Stimulated activated CD8-positive, alpha-beta memory T cell treated with anti-CD3 and anti-CD28 coated beads, Interleukin-2, amount 100 ng/mL, for 48 hours (primary cell): ENCODE results near the gene GIGYF2.

Source experiments
- DNase-seq, 2 donors: peaks; one replicate each; pipeline ENCODE4 v3.0.0-alpha.2; 2020; ENCODE audit warnings: low read depth in 2 of 2

GIGYF2 gene

DNA sequence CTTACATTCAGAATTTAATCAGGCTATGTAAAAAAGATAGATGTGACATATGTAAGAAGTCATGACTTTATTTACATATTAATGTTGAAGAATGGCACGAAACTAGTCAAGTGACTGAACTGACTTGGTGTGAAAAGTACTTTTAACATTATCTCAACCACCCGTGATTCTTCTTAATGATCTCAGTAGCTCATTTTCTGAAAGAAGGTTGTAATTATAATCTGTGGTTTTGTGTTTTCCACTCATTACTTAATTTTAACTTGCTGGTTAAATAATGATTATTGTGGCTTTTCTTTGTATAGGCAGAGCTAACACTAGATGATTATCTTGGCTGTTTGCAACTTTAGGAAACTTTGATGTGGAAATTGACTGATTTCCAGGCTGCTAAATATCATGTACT, 60.8 kb downstream of the GIGYF2 start:
- no peak for DNase-seq

DNA sequence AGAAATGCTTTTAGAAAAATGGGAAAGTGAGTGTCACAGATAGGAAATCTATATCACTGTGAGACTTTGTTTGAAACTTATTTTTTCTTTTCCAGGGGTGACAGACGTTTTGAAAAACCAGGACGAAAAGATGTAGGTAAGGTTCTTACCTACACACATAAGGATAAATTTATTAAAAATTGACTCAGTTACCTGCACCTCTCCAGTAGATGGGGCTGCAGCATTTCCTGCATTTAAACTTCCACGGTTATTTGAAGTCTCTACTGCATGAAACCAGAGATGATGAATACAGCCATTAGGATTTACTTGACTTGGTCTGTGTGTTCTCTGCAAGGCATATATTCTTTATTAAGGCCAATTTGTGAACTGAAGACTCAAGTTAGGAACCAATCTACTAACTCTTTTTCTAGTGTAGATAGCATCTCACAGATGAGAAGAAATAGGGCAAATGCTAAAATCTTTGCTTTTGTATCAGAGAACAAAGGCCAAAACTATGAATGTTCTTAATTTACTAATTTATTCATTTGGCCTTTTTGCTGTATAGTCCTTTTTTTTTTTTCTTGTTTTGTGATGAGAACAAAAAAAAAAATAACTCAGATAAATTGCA, 64.3 kb downstream of the GIGYF2 start:
- DNase-seq = no peak

DNA sequence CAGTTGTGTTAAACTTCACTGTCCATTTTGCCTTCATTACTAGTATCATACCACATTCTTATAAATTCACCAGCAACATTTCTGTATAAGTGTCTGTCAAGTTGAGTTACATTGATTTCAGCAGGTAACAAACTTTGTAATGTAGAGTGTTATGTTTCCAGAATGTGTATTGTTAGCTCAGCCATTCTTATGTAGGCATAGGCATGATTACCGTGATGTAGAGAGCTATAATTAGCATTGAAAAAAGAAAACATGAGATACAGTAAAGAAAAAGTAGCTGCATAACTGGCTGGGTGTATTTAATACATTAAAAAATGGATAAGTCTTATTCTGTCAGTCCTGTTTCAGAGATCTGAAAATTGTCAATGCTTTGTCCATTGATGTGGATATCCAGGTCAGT, 70.7 kb downstream of the GIGYF2 start:
- no peak for DNase-seq

DNA sequence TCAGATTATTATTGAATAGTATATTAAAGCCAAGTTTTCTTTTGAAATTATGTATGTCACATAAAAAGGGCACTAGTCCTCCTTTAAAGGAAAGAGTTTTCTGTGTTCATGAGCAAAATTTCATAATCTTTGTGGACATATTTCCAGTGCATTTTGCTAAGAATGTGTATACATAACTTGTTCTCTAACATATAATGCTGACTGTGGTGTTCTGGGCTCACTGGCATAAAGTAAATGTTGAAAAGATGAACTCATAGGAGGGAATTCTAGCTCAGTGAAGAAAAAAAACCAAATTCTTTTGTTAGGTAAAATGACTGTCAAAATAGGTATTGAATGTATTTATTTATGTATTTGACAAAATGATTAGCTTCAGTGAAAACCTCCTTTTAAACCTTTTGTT, 73.1 kb downstream of the GIGYF2 start:
- no peak for DNase-seq

DNA sequence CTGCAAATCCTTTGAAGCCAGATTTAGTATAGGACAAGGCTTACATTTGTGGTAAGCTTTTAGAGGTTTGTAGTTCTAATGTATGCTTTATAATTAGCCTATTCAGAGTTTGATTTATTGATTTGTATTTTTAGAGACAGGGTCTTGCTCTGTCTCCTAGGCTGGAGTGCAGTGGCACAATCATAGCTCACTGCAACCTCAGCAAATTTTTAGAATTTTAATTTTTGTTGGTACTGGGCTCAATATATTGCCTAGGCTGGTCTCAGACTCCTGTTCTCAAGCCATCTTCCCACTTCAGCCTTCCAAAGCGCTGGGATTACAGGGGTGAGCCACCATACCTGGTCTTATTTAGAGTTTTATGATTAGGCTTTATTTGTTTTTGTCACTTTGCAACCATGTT, 74.7 kb downstream of the GIGYF2 start:
- DNase-seq = no peak

DNA sequence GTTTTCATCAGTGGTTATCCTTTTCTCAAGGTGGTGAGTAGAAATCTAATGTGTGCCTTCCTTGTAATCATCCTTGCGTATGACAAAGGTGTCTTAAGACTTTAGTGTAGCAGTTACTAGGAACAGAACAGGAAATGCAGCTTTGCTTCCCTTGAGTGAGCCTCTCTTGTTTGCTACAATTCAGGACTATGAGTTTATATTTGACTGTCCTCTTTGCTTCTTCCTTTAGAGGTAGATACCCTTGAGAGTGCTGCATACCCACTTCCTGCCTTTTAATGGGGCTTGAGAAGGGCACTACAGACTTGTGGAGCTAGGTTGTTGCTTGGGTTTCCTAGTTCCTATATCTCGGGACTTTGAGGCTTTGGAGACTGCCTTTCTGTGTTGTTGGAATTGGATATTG, 75.4 kb downstream of the GIGYF2 start:
- DNase-seq = no peak

DNA sequence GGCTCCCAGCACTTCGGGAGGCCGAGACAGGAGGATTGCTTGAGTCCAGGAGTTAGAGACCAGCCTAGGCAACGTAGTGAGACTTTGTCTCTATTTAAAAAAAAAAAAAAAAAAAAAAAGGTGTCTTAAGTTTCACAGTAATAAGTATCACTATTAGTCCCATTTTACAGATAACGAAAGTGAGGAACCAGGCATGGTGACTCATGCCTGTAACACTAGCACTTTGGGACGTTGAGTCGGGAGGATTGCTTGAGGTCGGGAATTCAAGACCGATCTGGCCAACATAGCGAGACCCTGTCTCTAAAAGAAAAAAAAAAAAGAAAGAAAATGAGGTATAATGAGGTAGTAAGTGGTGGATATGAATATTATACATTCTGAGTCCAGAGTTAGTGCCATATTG, 76.7 kb downstream of the GIGYF2 start:
- no peak for DNase-seq

DNA sequence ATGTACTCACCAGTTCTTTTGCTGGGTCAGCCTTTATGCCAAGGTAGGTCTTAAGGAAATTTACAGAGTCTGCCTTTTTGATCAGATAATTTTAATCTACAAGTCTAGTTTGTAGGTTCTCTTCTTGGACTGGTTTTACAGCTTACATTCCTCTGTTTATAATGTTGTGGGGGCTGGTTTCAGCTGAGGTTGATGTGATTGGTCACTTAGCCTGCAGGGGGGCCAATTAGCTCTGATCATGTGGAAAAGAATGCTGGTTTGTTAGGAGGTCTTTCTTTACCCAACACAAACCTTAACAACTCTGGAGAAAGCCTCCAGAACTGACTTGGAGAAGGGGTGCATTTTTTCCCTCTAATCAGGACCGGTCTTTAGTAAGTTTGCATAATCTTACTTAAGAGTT, 79.3 kb downstream of the GIGYF2 start, which contains the start of gene KCNJ13:
Gene KCNJ13, minus strand, starts transcription at position 131 of the 400 bp plus-strand sequence. CDS start 5,203 bp downstream, outside the sequence.
- no peak for DNase-seq

DNA sequence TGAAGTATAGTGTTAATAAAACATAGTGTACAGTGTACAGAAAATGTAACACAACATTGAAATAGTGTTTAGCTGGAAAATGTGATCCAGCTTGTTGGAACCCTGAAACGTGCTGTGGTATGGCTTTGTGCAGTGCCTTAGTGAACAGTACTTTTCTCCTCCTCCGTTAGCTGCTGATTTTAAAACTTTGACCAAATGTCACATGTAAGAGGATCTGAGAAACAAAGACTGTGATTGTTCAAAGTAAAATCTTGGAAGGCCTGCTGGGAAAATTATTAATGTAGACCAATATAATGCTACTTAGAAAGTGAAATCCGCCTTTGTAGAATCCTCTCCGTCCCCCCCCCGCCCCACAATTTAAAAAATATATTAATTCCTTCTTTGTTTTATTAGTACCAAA, 80.1 kb downstream of the GIGYF2 start:
- DNase-seq = no peak

DNA sequence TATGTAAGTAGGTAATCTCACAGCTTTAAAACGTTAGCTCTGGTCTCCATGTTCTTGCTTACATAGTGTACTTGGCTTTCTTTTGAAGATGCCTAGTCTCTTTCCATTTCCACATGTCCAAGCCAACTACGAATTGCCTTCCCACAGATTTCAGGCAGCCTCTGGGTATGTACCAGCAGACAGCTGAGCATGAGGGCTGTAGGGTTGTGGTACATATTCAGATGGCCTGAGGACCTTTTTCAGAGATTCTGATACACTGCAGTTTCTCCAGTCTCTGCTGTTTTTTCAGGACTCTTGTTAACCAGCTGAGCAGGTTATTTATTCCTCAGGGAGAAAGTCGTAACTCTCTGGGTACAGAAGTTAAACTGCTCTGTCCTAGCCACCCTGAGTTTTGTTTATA, 82.3 kb downstream of the GIGYF2 start:
- no peak for DNase-seq

DNA sequence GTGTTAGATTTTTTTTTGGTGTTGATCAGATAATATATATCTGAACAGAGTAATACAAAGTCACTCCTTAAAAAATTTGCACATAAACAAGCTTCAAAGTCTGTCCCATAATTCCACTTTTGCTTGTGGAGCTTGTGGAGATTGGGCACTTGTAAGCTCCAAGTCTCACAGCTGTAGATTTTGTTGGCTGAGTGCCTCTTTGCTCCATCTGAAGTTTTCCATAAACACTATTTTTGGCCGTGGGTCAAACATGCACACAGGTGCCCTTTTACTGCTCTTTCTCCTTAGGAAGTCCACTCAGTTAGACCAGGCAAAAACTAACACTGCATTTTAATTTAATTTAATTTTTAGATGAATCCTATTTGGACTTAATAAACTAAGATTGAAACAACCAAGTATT, 82.8 kb downstream of the GIGYF2 start:
- DNase-seq = no peak

DNA sequence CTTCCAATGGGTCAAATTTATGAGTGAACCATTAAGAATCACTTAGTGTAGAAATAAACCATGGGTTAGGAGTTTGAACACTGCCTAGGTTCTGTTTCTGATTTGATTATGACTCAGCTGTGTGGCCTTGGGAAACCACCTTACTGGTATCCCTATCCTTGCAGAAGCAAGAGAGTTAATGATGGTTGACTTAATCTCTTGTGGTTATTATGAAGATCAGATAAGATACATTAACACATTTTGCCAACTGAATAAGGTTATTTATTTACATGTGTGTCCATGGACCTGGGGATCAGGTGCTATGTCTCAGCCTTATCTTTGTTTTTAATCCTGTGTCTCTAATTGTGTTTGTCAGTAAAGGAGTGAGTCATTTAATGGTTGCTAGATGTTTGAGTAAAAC, 84.6 kb downstream of the GIGYF2 start:
- no peak for DNase-seq

DNA sequence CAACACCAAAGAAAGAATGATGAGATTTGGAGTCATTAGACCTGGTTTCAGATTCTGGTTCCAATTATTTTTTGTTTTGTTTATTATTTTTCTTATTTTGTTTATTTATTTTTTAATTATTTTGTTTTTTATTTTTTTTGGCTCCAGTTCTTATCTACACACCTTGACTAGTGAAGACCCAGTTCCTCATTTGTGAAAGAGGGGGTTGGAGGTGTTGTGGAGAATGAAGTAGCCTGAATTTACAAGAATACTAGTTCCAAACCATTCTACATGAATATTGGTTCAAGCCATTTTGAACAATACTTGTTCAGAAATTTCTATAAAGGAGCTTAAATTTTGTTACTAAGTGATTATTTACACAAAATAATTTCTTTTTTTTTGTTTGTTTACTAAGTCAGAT, 86.1 kb downstream of the GIGYF2 start:
- DNase-seq = no peak

DNA sequence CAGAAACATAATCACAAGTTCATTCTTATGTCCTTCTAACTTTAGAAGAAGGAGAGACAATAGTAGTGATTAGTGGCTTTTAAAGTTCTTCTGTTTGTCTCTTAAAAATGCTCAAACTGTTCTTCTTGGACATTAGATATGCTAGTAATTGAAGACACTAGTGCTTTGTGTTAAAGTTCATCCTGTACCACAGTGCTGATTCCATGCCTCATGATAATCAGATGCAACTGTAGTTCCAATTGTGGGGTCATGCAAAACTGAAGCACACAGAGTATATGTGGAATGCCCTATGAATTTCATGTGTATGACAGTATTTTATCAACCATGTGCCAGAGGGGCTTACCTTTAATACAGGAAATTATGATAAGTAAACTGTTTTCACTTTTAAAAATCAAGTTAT, 90.7 kb downstream of the GIGYF2 start:
- DNase-seq = no peak

DNA sequence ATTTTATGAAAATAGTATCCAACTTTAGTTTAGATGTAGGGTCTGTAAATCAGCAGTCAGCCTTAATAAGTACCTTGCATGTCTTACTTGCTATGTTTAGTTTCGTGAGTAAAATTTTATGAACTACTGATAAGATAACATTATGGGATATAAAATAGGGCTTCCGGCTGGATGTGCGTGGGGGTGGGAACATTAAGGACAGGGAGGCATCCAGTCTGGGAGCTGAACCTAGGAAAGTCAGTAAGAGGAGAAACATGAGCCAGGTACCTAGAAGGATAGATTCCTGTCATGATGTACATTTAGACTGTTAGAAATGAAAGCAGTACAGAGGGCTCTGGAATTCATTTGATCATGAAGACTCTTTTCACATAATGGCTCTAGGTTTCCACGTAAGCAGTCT, 92.0 kb downstream of the GIGYF2 start:
- DNase-seq = no peak

DNA sequence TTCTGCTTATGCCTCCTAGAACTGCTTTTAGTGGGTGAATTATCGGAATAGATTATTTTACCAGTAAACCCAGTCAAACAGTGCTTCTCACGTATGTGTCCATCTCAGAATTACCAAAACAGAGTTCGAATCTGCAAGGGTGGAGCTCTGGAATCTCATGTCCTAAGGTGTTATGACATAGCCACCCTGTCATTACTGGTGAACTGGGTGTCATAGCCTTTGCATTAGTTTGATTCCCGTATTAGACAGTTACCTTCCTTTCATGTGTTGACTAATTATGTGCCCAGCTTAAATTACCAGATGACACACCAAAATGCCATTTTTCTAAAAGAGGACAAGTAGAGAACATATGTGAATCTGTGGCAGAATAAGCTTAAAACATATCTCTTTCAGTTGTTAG, 94.4 kb downstream of the GIGYF2 start:
- DNase-seq = no peak

DNA sequence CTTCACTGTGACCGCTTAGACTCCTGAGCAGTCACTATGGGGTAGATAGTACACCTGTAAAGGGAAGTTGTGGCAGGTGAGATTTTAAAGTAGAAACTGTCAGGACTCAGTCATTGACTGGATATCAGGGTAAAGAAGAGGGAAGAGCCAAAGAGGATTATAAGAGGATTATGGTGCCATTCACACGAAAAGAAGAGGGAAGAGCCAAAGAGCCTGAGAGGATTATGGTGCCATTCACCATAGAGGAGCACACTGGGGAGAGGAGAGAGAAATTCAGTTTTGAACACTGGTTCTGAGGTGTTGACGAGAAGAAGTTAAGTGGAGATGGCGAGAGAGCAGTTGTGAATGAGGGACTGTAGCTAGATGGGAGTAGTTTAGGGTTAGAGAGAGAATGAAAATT, 96.1 kb downstream of the GIGYF2 start:
- DNase-seq = no peak

DNA sequence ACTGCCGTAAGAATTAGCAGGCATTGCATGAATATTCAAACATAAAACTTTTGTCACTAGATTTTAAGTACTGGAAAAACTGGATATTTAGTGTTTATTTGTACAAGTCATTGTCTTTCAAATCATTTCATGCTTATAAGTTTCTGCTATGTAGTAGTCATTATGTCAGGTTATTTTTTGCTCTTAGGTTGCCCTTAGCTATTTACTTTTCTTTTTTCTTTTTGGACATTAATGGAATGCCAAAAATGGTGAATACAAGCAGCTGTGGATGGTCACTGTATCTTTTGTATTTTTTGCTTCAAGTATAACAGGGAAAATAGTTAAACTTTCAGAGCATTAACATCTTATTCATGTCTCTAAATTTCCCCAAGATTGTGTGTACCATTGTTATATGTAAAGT, 97.8 kb downstream of the GIGYF2 start:
- DNase-seq = no peak

DNA sequence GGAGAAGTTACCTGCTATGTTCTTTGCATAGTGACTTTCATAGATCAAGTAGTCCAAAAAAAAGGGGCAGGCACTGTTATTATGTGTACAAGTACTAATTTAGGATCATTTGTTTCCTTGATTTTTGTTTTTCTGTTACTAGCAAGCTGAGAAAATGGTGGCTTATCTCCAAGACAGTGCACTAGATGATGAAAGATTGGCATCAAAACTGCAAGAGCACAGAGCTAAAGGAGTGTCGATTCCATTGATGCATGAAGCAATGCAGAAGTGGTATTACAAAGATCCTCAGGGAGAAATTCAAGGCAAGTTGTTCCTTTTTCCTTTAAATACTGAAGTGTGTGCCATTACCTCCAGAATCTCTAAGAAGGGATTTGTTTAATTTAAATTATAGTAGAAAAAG, 98.8 kb downstream of the GIGYF2 start:
- DNase-seq = no peak

DNA sequence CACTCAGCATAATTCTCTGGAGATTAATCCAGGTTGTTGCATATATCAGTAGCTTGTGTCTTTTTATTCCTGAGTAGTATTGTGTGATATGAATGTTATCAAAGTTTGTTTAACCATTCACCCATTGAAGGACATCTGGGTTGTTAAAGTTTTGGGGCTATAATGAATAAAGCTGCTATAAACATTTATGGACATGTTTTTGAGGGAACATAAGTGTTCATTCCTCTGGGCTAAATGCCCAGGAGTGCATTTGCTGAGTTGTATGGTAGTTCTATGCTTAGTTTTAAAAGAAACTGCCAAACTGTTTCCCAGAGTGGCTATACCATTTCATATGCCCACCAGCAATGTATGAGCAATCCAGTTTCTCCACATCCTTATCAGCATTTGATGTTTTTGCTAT, 101.1 kb downstream of the GIGYF2 start:
- no peak for DNase-seq

DNA sequence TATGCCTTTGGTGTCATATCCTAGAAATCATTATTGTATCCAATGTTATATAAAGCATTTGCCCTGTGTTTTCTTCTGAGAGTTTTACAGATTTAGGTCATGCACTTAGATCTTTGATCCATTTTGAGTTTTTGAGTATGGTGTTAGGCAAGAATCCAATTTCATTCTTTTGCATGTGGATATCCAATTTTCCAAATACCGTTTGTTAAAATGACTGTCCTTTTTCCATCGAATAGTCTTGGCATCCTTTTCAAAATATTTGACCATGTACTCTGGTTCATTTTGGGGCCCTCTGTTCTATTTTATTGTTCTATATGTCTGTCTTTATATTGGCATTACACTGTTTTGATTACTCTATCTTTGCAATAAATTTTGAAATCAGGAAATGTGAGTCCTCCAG, 103.0 kb downstream of the GIGYF2 start:
- DNase-seq = no peak

DNA sequence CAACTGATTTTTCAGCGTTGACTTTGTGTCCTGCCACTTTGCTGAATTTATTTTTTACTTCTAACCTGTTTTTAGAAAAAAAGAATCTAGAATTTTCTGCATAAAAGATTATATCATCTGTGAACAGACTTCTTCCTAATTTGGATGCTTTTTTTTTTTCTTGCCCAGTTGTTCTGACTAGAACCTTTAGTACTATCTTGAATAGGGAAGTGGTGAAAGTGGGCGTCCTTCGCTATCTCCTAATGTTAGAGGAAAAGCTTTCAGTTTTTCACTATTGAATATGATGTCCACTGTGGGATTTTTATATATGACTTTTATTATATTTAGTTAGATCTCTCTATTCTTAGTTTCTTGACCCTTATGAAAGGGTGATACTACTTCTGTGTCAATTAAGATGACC, 105.0 kb downstream of the GIGYF2 start:
- DNase-seq = no peak

DNA sequence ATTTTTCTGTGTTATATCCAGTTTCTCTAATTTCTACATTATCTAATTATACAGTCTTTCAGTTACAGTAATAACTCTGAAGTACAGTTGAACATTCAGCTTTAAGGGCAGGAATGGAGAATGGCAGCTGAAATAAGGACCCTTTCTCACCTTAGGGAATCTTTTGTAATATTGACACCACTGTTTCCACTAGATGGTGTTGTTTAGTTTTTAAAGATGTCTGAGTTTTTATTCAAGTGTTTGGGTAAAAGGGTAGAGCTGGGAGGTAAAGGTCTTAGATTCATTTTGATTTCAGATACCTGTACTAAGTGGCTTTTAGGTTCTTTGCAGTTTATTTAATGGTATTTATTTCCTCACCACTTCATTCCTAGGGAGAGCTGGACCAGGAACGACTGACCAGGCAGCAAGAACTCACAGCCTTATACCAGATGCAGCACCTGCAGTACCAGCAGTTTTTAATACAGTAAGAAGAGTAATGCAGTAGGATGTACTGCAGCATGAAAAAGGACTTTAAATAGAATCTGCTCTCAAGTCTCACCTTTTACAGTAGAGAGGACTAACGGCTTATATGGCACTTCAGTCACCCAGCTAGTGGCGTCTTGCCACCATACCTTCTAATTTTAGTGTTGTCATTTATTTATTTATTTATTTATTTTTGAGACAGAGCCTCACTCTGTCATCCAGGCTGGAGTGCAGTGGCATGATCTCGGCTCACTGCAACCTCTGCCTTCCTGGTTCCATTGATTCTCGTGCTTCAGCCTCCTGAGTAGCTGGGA, 112.4 kb downstream of the GIGYF2 start:
- DNase-seq = no peak

DNA sequence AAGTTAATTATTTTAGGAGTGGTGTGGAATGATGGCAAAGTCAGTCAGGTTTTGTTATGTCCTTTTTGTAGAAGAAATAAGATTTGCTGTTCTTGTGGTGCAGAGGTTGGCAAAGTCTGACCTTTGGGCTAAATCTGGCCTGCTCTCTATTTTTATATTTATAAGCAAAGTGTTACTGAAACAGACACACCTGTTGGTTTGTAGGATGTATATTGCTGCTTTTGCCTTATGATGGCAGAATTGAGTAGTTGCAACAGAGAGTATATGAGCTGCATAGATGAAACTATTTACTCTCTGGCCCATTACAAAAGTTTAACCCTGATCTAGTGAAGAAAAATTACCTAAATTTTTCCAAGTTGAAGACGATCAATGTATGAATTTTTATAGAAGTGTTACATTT, 113.3 kb downstream of the GIGYF2 start:
- no peak for DNase-seq
